Mucosa of descending colon (tissue), 3 donors: Measurements from ENCODE around the gene PTPRN2. TPM values are rescaled to one million over a fixed set of nuclear protein-coding genes. Genes with fewer than 3 reads are reported as not detected.
"Not testable (repeated sequence)": the region's sequence is repeated elsewhere in the genome, so short reads cannot be mapped to it uniquely, and the experiment has no call there.

Source experiments
- ATAC-seq: fragments of 200-7000 bp; cut with Tn5 transposase; one replicate; pipeline ENCODE4 v1.9.1; 2020; ENCODE audit warnings: mild to moderate bottlenecking, moderate library complexity
- DNase-seq, 3 donors: peaks; one replicate each; pipeline ENCODE4 v3.0.0-alpha.2; 2020
- H3K36me3 ChIP-seq: fragments of 200-600 bp; one replicate; pipeline ENCODE4 v1.8.0; 2021; ENCODE audit warnings: low read depth, mild to moderate bottlenecking
- H3K4me1 ChIP-seq: fragments of 200-600 bp; one replicate; pipeline ENCODE4 v1.8.0; 2021; ENCODE audit warnings: low read depth, mild to moderate bottlenecking
- H3K4me3 ChIP-seq: fragments of 200-600 bp; one replicate; pipeline ENCODE4 v1.8.0; 2021; ENCODE audit warnings: mild to moderate bottlenecking
- H3K9me3 ChIP-seq: fragments of 200-600 bp; one replicate; pipeline ENCODE4 v1.8.0; 2021; ENCODE audit warnings: mild to moderate bottlenecking
- intact Hi-C, 2 donors: fragments of 100-400 bp; cut with DNase I in 1 of 2; cut with micrococcal nuclease in 1 of 2; formaldehyde crosslinking; loops; one replicate each; pipeline versions ENCODE4 v1.11.0 to v1.11.1; 2022; cut with DNase I, micrococcal nuclease
- total RNA-seq, 3 donors: library from RNA; stranded (reverse); fragmentation: NEBNext Ultra II Directional in 2 of 3; extraction: Animal tissue kit (Norgen Biotek cat#: 25700) in 2 of 3; gene quantifications; one replicate each; pipeline versions ENCODE4 v1.2.1 to v1.2.4, GENCODE V29; 2021 to 2023
- TF ChIP-seq, protein P1 (sequence below): fragments of 200-600 bp; IDR thresholded peaks from one replicate; pipeline ENCODE4 v1.8.0; 2022; ENCODE audit warnings: antibody characterized with exemption, mild to moderate bottlenecking
- donor health status: DM: no; HTN: no; CAD: no; lungs with moderate emphysema.
- donor health status: DM: no; HTN: no; CAD: no.
- donor health status: DM: no; HTN: yes; CAD: no.

PTPRN2 gene
- total RNA-seq, 3 donors from 2014 or later: 12.5 to 28.0 (median 26.2) TPM

DNA sequence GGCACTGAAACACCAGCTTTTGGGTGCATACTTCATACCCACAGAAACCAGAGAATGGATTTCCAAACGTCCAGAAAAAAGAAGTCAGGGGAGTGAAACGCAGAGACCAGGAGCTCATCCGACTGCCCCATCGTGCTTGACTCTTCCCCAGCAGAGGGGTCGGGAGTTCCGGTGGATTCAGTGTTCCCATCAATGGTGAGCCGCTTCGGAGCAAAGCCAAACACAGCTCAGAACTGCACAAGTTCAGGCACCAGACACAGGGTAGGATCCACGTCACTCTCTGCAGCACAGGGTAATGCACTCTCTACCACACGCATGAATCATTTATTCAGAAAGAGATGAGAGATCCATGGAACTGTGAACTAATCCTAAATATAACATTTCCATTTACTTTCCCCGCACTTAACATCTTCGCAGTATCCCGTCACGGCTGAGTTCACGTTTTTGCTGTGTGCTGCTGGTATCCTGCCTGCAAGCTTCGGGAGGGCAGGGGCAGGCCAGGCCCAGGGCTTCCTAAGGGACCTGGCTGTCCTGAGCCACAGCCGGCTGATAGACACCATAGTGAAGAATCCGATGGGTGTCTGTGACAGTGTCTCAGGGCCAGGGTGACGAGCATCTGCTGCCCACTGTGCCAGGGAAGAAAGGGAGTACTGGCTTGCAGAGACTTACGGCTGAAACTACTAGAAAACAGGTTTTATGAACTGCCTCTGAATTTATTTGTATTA lies 545.3 kb downstream of the PTPRN2 start:
- no peak for DNase-seq
- Histone ChIP-seq H3K9me3 (peaks cover 14% of the 10 kb centered on the region), H3K36me3 (no peaks in the 10 kb centered on the region), H3K4me1 (no peaks in the 10 kb centered on the region), H3K4me3 (no peak overlapping the region)
- TF ChIP-seq, protein P1, sequence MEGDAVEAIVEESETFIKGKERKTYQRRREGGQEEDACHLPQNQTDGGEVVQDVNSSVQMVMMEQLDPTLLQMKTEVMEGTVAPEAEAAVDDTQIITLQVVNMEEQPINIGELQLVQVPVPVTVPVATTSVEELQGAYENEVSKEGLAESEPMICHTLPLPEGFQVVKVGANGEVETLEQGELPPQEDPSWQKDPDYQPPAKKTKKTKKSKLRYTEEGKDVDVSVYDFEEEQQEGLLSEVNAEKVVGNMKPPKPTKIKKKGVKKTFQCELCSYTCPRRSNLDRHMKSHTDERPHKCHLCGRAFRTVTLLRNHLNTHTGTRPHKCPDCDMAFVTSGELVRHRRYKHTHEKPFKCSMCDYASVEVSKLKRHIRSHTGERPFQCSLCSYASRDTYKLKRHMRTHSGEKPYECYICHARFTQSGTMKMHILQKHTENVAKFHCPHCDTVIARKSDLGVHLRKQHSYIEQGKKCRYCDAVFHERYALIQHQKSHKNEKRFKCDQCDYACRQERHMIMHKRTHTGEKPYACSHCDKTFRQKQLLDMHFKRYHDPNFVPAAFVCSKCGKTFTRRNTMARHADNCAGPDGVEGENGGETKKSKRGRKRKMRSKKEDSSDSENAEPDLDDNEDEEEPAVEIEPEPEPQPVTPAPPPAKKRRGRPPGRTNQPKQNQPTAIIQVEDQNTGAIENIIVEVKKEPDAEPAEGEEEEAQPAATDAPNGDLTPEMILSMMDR: no peak
- no peak for ATAC-seq
- intact Hi-C loops: no loop called here

DNA sequence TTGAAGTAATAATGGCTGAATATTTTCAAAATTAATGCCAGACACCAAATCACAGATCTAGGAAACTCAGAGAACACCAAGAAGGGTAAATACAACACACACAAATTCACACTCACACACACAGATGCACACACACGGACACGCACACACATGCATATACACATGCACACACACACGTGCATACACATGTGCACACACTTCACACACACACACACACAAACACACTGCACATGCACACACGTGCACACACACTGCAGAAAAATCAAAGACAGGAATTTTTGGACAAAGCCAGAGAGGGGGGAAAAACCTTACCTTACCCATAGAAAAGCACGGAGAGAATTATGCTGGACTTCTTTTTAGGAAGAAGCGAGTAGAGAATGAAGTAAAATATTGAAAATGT lies 547.4 kb downstream of the PTPRN2 start:
- no peaks in the 10 kb centered on the region for H3K4me1 ChIP-seq
- TF ChIP-seq, protein P1: no peak
- DNase-seq (no peak), ATAC-seq (no peak)
- H3K4me3 ChIP-seq: no peak overlapping the region
- intact Hi-C loops: no loop called here
- peaks cover 14% of the 10 kb centered on the region for H3K9me3 ChIP-seq
- H3K36me3 ChIP-seq: no peaks in the 10 kb centered on the region

DNA sequence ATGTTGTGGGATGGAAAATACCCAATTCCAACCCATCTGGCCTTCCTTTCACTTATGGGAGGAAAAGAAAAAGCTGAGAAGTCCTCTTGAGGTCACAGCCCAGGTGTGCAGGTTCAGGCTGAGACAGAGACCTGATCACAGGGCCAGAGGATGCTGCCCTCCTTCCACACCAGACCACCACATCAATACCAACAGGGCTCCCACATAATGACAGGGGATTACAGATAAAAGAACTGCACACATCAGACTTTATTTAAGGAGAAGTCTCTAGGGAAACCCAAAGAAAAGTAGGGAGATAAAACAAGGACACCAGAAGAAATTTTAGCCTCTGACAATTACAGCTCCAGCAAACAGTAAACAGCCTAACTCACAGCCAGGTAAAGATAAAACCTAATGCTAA lies 548.4 kb downstream of the PTPRN2 start:
- ATAC-seq: no peak
- H3K9me3 ChIP-seq: peaks cover 14% of the 10 kb centered on the region
- intact Hi-C loops: no loop called here
- TF ChIP-seq, protein P1: no peak
- H3K4me3 ChIP-seq: no peak overlapping the region
- H3K4me1 ChIP-seq: no peaks in the 10 kb centered on the region
- no peaks in the 10 kb centered on the region for H3K36me3 ChIP-seq
- no peak for DNase-seq

DNA sequence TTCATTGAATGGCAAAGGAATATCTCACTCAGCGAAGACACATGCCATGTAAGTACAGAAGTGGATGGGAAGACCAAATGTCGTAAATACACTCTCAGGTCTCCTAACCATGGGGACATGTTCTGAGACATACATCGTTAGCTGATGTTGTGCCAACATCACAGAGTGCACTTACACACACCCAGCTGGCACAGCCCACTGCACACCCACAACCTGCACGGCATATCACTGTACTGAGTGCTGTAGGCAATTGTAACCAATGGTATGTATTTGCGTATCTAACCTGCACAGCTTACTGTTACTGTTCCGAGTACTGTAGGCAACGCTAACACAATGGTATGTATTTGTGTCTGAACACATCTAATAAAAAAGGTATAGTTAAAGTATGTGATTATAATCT lies 550.4 kb downstream of the PTPRN2 start:
- ATAC-seq: no peak
- intact Hi-C loops: no loop called here
- Histone ChIP-seq H3K9me3 (peaks cover 14% of the 10 kb centered on the region), H3K4me3 (no peak overlapping the region), H3K4me1 (no peaks in the 10 kb centered on the region), H3K36me3 (no peaks in the 10 kb centered on the region)
- TF ChIP-seq, protein P1: no peak
- DNase-seq: no peak

DNA sequence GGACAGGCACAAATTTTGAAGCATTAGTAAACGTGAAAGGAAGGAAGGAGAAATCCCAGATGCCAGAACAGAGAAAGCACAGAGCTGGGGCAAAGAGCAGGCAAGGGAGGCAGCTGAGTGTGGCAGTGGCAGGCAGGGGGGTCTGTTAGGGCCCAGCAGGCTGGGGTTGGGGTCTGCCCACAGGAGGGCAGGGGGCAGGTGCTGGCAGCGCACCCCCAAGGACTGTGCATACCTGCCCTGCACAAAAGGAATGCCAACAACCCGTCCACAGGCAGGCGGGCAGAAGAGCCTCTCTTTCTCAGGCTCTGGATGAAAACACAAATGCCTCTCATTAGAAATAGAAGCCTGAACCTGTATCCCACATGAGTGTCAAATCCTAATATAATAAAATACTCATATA lies 552.3 kb downstream of the PTPRN2 start:
- no peaks in the 10 kb centered on the region for H3K4me1 ChIP-seq
- no peaks in the 10 kb centered on the region for H3K36me3 ChIP-seq
- peaks cover 14% of the 10 kb centered on the region for H3K9me3 ChIP-seq
- ATAC-seq (no peak), DNase-seq (no peak)
- TF ChIP-seq, protein P1: no peak
- intact Hi-C loops: no loop called here
- H3K4me3 ChIP-seq: no peak overlapping the region

DNA sequence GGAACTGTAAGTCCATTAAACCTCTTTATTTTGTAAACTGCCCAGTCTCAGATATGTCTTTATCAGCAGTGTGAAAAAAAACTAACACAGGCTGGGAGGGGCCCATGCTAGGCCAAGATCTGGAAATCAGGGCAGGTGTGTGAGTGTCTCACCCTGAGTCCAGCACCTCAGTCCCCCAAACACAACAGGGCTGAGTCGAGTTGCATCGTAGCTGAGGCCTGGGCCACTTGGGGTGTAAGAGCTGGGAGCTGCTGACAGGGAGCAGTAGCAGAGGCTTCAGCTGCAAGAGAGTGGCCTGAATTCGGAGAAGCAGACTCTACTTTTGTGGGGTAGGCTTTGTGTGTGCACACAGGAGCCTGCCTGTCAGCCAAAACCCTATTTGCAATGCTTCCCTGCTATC lies 553.1 kb downstream of the PTPRN2 start:
- intact Hi-C loops: no loop called here
- TF ChIP-seq, protein P1: no peak
- DNase-seq (no peak), ATAC-seq (no peak)
- no peaks in the 10 kb centered on the region for H3K36me3 ChIP-seq
- no peak overlapping the region for H3K4me3 ChIP-seq
- no peaks in the 10 kb centered on the region for H3K4me1 ChIP-seq
- peaks cover 9% of the 10 kb centered on the region for H3K9me3 ChIP-seq

DNA sequence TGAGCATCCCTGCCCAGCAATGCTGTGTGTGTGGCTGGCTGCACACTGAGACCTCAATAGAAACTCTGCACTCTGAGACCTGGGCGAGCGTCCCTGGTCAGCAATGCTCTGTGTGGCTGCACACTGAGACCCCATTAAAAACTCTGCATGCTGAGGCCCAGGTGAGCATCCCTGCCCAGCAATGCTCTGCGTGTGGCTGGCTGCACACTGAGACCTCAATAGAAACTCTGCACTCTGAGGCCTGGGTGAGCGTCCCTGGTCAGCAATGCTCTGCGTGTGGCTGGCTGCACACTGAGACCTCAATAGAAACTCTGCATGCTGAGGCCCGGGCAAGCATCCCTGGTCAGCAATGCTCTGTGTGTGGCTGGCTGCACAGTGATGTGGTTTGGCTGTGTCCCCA lies 553.7 kb downstream of the PTPRN2 start:
- DNase-seq, ATAC-seq, intact Hi-C loops: not testable (repeated sequence)

More for the DNA sequence above, 553.7 kb downstream of the PTPRN2 start:
- not testable (repeated sequence) for H3K36me3 ChIP-seq, H3K9me3 ChIP-seq, H3K4me3 ChIP-seq, H3K4me1 ChIP-seq
